SK-N-SH (cell line): ENCODE measurements around the gene SHKBP1.

Source experiments
- ELF1 ChIP-seq: IDR thresholded peaks from 2 replicates; pipeline ENCODE4 v1.4.0; 2012
- EP300 ChIP-seq, 2 experiments: IDR thresholded peaks; 2 replicates each; pipeline versions ENCODE4 v1.4.0 to v1.6.1; 2012; ENCODE audit warnings: borderline replicate concordance in 1 of 2, low read depth in 1 of 2, low read length in 1 of 2
- JUND ChIP-seq: IDR thresholded peaks from 2 replicates; pipeline ENCODE4 v1.4.0; 2012
- MXI1 ChIP-seq: IDR thresholded peaks from 2 replicates; pipeline ENCODE4 v1.6.1; 2012; ENCODE audit warnings: mild to moderate bottlenecking, low read depth, low read length, improper control_type of control experiment
- NRF1 ChIP-seq: IDR thresholded peaks from 2 replicates; pipeline ENCODE4 v1.6.1; 2012; ENCODE audit warnings: low read depth, mild to moderate bottlenecking, low read length
- POLR2AphosphoS5 ChIP-seq: IDR thresholded peaks from 2 replicates; pipeline ENCODE4 v1.6.1; 2012; ENCODE audit warnings: low read depth, low read length
- RAD21 ChIP-seq: IDR thresholded peaks from 2 replicates; pipeline ENCODE4 v1.6.1; 2012; ENCODE audit warnings: mild to moderate bottlenecking, low read length
- REST ChIP-seq: IDR thresholded peaks from 2 replicates; pipeline ENCODE4 v1.6.1; 2012; ENCODE audit warnings: mild to moderate bottlenecking, low read depth, low read length, moderate library complexity
- RXRA ChIP-seq: IDR thresholded peaks from 2 replicates; pipeline ENCODE4 v1.4.0; 2012; ENCODE audit warnings: low read depth, mild to moderate bottlenecking, borderline replicate concordance
- ZBTB33 ChIP-seq: IDR thresholded peaks from 2 replicates; pipeline ENCODE4 v1.4.0; 2012; ENCODE audit warnings: low read depth, borderline replicate concordance
- TF ChIP-seq, protein P1 (sequence below): IDR thresholded peaks from 2 replicates; pipeline ENCODE4; 2012
- TF ChIP-seq, protein P2 (sequence below): fragments of 200-600 bp; sonication (generic); IDR thresholded peaks from 2 replicates; pipeline ENCODE4 v1.6.1; 2017; ENCODE audit warnings: antibody characterized with exemption, mild to moderate bottlenecking, moderate library complexity

GRCh38 chr19:40616178-40616577 lies 39.5 kb downstream of the SHKBP1 start:
- TF ChIP-seq RXRA = no peak
- TF ChIP-seq, protein P1, sequence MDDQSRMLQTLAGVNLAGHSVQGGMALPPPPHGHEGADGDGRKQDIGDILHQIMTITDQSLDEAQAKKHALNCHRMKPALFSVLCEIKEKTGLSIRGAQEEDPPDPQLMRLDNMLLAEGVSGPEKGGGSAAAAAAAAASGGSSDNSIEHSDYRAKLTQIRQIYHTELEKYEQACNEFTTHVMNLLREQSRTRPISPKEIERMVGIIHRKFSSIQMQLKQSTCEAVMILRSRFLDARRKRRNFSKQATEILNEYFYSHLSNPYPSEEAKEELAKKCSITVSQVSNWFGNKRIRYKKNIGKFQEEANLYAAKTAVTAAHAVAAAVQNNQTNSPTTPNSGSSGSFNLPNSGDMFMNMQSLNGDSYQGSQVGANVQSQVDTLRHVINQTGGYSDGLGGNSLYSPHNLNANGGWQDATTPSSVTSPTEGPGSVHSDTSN = no peak
- no peak for TF ChIP-seq JUND
- TF ChIP-seq REST = no peak
- no peak for TF ChIP-seq POLR2AphosphoS5
- no peak for TF ChIP-seq EP300 (IDR thresholded peaks at IDR 0.05; ENCODE audit: borderline replicate concordance in 1 of 2, low read depth in 1 of 2, low read length in 1 of 2)
- TF ChIP-seq, protein P2, sequence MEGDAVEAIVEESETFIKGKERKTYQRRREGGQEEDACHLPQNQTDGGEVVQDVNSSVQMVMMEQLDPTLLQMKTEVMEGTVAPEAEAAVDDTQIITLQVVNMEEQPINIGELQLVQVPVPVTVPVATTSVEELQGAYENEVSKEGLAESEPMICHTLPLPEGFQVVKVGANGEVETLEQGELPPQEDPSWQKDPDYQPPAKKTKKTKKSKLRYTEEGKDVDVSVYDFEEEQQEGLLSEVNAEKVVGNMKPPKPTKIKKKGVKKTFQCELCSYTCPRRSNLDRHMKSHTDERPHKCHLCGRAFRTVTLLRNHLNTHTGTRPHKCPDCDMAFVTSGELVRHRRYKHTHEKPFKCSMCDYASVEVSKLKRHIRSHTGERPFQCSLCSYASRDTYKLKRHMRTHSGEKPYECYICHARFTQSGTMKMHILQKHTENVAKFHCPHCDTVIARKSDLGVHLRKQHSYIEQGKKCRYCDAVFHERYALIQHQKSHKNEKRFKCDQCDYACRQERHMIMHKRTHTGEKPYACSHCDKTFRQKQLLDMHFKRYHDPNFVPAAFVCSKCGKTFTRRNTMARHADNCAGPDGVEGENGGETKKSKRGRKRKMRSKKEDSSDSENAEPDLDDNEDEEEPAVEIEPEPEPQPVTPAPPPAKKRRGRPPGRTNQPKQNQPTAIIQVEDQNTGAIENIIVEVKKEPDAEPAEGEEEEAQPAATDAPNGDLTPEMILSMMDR = no peak
- TF ChIP-seq MXI1 = no peak
- no peak for TF ChIP-seq ZBTB33
- no peak for TF ChIP-seq NRF1
- TF ChIP-seq RAD21 = no peak
- TF ChIP-seq ELF1 = no peak
